Cortex of kidney (tissue), 1 donor: ENCODE measurements around the gene NMD3.

Experiments used
- DNase-seq: peaks from one replicate; lab custom pipeline; 2025; lab: John Stamatoyannopoulos, UW

NMD3 gene

GRCh38 chr3:161230621-161231171, 9.6 kb downstream of the NMD3 start:
- DNase-seq: no peak

- DNase-seq: no peak
These were observed 10.8 kb downstream of the NMD3 start for GRCh38 chr3:161231861-161232260.

GRCh38 chr3:161233557-161233956, 12.4 kb downstream of the NMD3 start:
- no peak for DNase-seq

- no peak for DNase-seq
These were observed 15.1 kb downstream of the NMD3 start for GRCh38 chr3:161236240-161236639.

GRCh38 chr3:161239700-161240099, 18.6 kb downstream of the NMD3 start:
- no peak for DNase-seq

DNA sequence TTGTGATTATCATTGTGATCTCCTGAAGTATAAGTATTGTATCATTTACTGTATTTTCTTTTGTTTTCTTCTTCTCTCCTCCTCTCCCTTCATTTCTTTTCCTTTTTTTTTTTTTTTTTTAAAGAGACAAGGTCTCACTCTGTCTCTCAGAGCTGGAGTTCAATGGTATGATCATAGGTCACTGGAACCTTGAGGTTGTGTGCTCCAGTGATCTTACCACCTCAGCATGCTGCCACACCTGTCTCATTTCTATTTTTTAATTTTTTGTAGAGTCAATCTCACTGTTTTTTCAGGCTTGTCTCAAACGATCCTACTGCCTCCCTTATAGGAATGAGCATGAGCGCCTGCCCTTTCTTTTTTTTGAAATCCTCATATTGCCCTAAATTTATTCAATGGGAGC, 23.4 kb downstream of the NMD3 start:
- DNase-seq: no peak

DNA sequence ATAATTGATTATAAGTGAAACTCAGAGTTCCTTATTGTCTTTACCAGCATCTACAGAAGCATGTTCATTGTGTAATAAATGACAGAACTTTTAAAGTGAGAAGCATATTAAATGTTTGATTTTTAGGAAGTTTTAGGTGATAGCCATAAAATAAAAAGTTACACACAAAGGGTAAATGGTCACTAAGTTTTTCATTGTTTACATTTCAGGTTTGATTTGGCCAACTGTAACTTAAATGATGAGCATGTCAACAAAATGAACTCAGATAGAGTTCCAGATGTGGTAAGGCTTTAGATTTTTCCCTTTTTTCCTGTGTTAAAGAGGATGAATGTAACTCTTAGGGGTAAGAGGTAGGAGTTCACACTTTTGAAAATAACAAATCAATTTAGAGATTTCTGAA, 25.9 kb downstream of the NMD3 start:
- DNase-seq: no peak

DNA sequence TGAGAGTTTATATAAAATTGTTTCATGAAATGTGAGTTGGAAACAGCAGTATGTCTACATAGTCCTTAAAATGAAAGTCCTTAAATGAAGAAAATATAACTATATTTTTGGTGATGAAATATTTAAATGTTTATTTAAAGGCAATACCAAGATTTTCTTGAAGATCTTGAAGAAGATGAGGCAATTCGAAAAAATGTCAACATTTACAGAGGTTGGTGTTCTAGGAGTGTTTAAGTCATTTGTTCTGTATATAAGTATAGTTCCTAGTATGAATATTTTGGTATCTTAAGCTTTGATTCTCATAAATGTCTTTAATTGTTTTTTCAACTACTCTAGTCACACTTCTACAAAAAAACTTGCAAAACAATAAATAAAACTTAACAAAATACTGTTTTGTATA, 29.0 kb downstream of the NMD3 start:
- DNase-seq: no peak

GRCh38 chr3:161251716-161252115, 30.6 kb downstream of the NMD3 start:
- no peak for DNase-seq

- no peak for DNase-seq
These were observed 31.0 kb downstream of the NMD3 start for GRCh38 chr3:161252143-161252542.

GRCh38 chr3:161253711-161254110, 32.6 kb downstream of the NMD3 start:
- no peak for DNase-seq

DNA sequence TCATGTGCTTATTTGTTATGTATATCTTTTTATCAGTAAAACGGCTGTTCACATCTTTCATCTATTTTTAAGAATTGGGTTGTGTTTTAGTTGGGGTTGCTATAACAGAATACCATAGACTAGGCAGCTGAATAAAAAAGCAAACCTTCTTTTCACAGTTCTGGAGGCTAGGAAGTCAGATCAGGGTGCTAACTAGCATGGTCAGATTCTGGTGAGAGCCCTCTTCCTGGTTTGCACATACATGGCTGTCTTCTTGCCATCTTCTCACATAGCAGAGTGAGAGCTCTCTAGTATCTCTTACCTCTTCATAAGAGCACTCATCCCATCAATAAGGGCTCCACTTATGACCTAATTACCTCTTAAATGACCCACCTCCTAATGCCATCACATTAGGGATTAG, 33.8 kb downstream of the NMD3 start:
- no peak for DNase-seq

GRCh38 chr3:161263057-161263456, 41.9 kb downstream of the NMD3 start:
- no peak for DNase-seq

- no peak for DNase-seq
These were observed 43.7 kb downstream of the NMD3 start for GRCh38 chr3:161264852-161265251.

DNA sequence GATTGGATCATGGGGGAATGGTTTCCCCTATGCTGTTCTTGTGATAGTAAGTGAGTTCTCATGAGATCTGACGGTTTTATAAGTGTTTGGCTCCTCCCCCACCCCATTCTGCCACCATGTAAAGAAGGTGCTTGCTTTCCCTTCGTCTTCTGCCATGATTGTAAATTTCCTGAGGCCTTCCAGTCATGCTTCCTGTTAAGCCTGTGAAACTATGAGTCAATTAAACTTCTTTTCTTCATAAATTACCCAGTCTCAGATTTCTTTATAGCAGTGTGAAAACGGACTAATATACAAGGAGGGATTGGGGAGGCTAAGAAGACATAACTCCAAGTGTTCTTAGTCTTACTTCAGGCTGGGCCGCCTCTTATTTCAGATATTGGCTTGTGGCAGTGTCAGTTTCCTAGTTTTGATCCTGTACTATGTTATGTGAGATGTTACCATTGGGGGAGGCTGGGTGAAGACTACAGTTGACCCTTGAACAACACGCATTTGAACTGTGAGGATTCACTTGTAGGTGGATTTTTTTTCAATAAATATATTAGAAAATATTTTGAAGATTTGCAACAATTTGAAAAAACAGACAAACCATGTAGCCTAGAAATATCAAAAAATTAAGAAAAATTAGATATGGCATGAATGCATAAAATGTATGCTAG, 44.9 kb downstream of the NMD3 start:
- DNase-seq: no peak

GRCh38 chr3:161266731-161267150, 45.6 kb downstream of the NMD3 start:
- DNase-seq: no peak

- DNase-seq: no peak
These were observed 46.5 kb downstream of the NMD3 start for GRCh38 chr3:161267646-161268045.

DNA sequence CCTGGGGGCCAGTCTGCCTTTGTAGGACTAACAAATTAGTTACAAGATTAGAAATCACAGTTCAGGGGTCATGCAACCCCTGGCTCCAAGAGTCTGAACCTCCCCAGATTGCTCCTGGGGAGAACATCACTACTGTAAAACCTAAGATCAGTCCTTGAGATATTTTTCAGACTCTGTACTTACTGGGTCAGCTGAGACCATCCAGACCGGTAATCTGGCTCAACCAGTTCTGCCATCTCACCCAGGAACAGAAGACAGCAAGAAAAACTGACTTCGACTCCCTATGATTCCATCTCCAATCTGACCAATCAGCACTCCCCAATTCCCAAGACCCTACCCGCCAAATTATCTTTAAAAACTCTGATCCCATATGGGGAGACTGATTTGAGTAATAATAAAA, 47.5 kb downstream of the NMD3 start:
- no peak for DNase-seq

GRCh38 chr3:161270991-161271390, 49.9 kb downstream of the NMD3 start:
- no peak for DNase-seq

DNA sequence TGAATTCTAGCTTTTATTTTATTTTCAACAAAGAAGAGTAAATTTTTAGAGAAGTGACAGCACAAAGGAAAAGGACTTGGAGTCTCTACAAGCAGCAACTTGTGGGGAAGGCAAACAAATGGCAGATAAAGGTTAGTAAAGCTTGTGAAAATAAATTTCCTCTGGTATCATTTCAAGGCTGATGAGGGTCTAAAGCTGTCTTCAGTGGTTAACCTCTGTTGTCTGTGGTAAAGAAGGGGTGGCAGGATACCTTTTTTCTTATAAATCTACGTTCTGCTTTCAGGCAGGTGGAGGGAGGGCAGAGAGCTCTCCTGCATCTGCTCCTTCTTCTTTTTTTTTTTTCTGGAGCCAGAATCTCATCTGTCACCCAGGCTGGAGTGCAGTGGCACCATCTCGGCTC, 50.5 kb downstream of the NMD3 start:
- DNase-seq: no peak

DNA sequence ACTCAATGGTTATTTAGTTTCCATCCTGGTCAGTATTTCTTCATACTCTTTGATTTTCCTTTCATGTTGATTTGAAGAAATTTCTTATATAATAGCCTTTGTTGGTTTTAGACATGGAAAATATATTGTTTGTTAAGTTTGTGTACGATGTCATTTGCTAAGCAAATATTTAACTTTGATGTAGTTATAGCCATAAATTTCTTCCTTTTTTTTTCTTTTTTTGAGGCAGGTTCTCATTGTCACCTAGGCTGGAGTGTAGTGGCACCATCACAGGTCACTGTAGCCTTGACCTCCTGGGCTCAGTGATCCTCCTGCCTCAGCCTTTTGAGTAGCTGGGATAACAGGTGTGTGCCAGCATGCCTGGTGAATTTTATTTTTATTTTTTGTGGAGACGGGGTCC, 51.4 kb downstream of the NMD3 start:
- DNase-seq: no peak

- no peak for DNase-seq
These were observed 52.6 kb downstream of the NMD3 start for GRCh38 chr3:161273589-161274218.

GRCh38 chr3:161274691-161275298, 53.7 kb downstream of the NMD3 start:
- DNase-seq: no peak
